Loucy (cell line): ENCODE measurements around the gene UNC13D.

Experiments used
- H2AFZ ChIP-seq: fragments of 200-600 bp; sonication (generic); 2 replicates; pipeline ENCODE4 v1.6.0; 2016; ENCODE audit warnings: antibody characterized with exemption, mild to moderate bottlenecking, low read length, moderate library complexity
- H3F3A ChIP-seq: fragments of 200-600 bp; 2 replicates; pipeline ENCODE4 v1.6.0; 2016; ENCODE audit warnings: antibody characterized with exemption, low read depth, mild to moderate bottlenecking
- H3K27me3 ChIP-seq: fragments of 200-600 bp; sonication (generic); 2 replicates; pipeline ENCODE4 v1.6.1; 2014; ENCODE audit warnings: low read length, mild to moderate bottlenecking; ENCODE audit not compliant: insufficient read depth, poor library complexity, severe bottlenecking
- H3K36me3 ChIP-seq: fragments of 200-600 bp; sonication (generic); 2 replicates; pipeline ENCODE4 v1.6.1; 2016; ENCODE audit warnings: low read length; ENCODE audit not compliant: insufficient read depth
- H3K4me1 ChIP-seq: fragments of 200-600 bp; sonication (generic); 2 replicates; pipeline ENCODE4 v1.5.1; 2014; ENCODE audit warnings: low read length, mild to moderate bottlenecking; ENCODE audit not compliant: insufficient read depth, poor library complexity, severe bottlenecking
- H3K4me2 ChIP-seq: fragments of 200-600 bp; sonication (generic); 2 replicates; pipeline ENCODE4 v1.6.0; 2014; ENCODE audit warnings: antibody characterized with exemption, low read length, low read depth, mild to moderate bottlenecking; ENCODE audit not compliant: poor library complexity, severe bottlenecking
- H3K4me3 ChIP-seq: fragments of 200-600 bp; sonication (generic); 2 replicates; pipeline ENCODE4 v1.5.1; 2014; ENCODE audit warnings: low read length, mild to moderate bottlenecking, mixed read lengths; ENCODE audit not compliant: poor library complexity, severe bottlenecking
- H3K79me2 ChIP-seq: fragments of 200-600 bp; sonication (generic); 2 replicates; pipeline ENCODE4 v1.6.1; 2014; ENCODE audit warnings: low read length; ENCODE audit not compliant: insufficient read depth
- H3K9ac ChIP-seq: fragments of 200-600 bp; sonication (generic); 2 replicates; pipeline ENCODE4 v1.6.0; 2014; ENCODE audit warnings: mild to moderate bottlenecking, low read depth, low read length, moderate library complexity; ENCODE audit not compliant: poor library complexity, severe bottlenecking
- H3K9me2 ChIP-seq: fragments of 200-600 bp; sonication (generic); replicated peaks from 2 replicates; pipeline ENCODE4 v1.6.1; 2016; ENCODE audit warnings: low read depth, low read length, mixed read lengths
- H3K9me3 ChIP-seq: fragments of 200-600 bp; sonication (generic); 2 replicates; pipeline ENCODE4 v1.6.1; 2014; ENCODE audit warnings: mild to moderate bottlenecking, antibody characterized with exemption, low read length, low read depth; ENCODE audit not compliant: insufficient read depth
- H4K20me1 ChIP-seq: fragments of 200-600 bp; sonication (generic); 2 replicates; pipeline ENCODE4 v1.6.0; 2014; ENCODE audit warnings: antibody characterized with exemption, low read length, mild to moderate bottlenecking; ENCODE audit not compliant: insufficient read depth, poor library complexity, severe bottlenecking
- CTCF ChIP-seq: fragments of 200-600 bp; sonication (generic); conservative IDR thresholded peaks from 2 replicates; pipeline ENCODE4 v1.5.1; 2014; ENCODE audit warnings: mild to moderate bottlenecking, antibody characterized with exemption, low read length
- EZH2phosphoT487 ChIP-seq: fragments of 200-600 bp; IDR thresholded peaks from 2 replicates; pipeline ENCODE4 v1.6.1; 2018; ENCODE audit warnings: antibody characterized with exemption, mild to moderate bottlenecking, moderate library complexity, borderline replicate concordance

The UNC13D gene

GRCh38 chr17:75880266-75880665, 36.1 kb upstream of the UNC13D start:
- no peaks in the 10 kb centered on the region for H3K9me3 ChIP-seq
- no peaks in the 10 kb centered on the region for H3F3A ChIP-seq
- no peaks in the 10 kb centered on the region for H4K20me1 ChIP-seq
- H2AFZ ChIP-seq = no peak overlapping the region
- no peak overlapping the region for H3K4me2 ChIP-seq
- H3K27me3 ChIP-seq = no peaks in the 10 kb centered on the region
- peaks cover 19% of the 10 kb centered on the region for H3K4me1 ChIP-seq
- TF ChIP-seq CTCF (no peak), EZH2phosphoT487 (no peak)
- H3K79me2 ChIP-seq = peaks cover 7% of the 10 kb centered on the region
- no peaks in the 10 kb centered on the region for H3K9me2 ChIP-seq
- H3K9ac ChIP-seq = no peak overlapping the region
- H3K4me3 ChIP-seq = no peak overlapping the region
- no peaks in the 10 kb centered on the region for H3K36me3 ChIP-seq

- H3K9ac ChIP-seq = peak within 1 kb of the TSS; percentile 92
Measured at GRCh38 chr17:75878174-75878998, 34.2 kb upstream of the UNC13D start, which contains the start of gene TRIM47. TRIM47 (minus strand) TSS chr17:75878581; CDS start chr17:75878548, 33 bp downstream.

GRCh38 chr17:75877752-75878173, 33.6 kb upstream of the UNC13D start:
- no peaks in the 10 kb centered on the region for H3F3A ChIP-seq
- no peaks in the 10 kb centered on the region for H3K9me3 ChIP-seq
- no peak overlapping the region for H3K4me3 ChIP-seq
- no peak overlapping the region for H2AFZ ChIP-seq
- TF ChIP-seq CTCF (no peak), EZH2phosphoT487 (no peak)
- no peak overlapping the region for H3K9ac ChIP-seq
- H3K4me1 ChIP-seq = peaks cover 31% of the 10 kb centered on the region
- peaks cover 16% of the 10 kb centered on the region for H3K79me2 ChIP-seq
- H3K36me3 ChIP-seq = no peaks in the 10 kb centered on the region
- no peaks in the 10 kb centered on the region for H3K27me3 ChIP-seq
- no peak overlapping the region for H3K4me2 ChIP-seq
- H4K20me1 ChIP-seq = no peaks in the 10 kb centered on the region
- H3K9me2 ChIP-seq = no peaks in the 10 kb centered on the region

More at GRCh38 chr17:75878174-75878998, 34.2 kb upstream of the UNC13D start, which contains the start of gene TRIM47:
- Histone ChIP-seq H3K4me1 (peaks cover 26% of the 10 kb centered on the region), H3K4me3 (peak within 1 kb of the TSS; percentile 82), H2AFZ (no peak within 1 kb of the TSS), H3K4me2 (peak within 1 kb of the TSS; percentile 94), H3K27me3 (no peaks in the 10 kb centered on the region), H3K9me2 (no peaks in the 10 kb centered on the region), H3F3A (no peaks in the 10 kb centered on the region), H4K20me1 (no peaks in the 10 kb centered on the region), H3K9me3 (no peaks in the 10 kb centered on the region), H3K79me2 (peaks cover 16% of the 10 kb centered on the region), H3K36me3 (no peaks in the 10 kb centered on the region)
- no peak for TF ChIP-seq EZH2phosphoT487
- TF ChIP-seq CTCF = no peak
